GM13977 (cell line): ENCODE results near the gene ADGRL1.

Experiments used
- DNase-seq: peaks from one replicate; pipeline ENCODE4 v3.0.0; 2012; ENCODE audit warnings: low spot score
- in situ Hi-C: fragments of 300-500 bp; cut with MboI; formaldehyde crosslinking; loops from one replicate; pipeline ENCODE4 v1.12.0; 2022; ENCODE audit warnings: low sequenced_read_pairs, low pct_unique_long_range_greater_than_20kb, mixed read lengths, inconsistent platforms; ENCODE audit not compliant: unreplicated experiment
- TF ChIP-seq, protein P1 (sequence below): IDR thresholded peaks from 2 replicates; pipeline ENCODE4 v1.5.1; 2012; ENCODE audit warnings: mild to moderate bottlenecking, control low read depth; ENCODE audit not compliant: insufficient read depth; ENCODE audit errors: extremely low read depth, missing control alignments

Gene ADGRL1

DNA sequence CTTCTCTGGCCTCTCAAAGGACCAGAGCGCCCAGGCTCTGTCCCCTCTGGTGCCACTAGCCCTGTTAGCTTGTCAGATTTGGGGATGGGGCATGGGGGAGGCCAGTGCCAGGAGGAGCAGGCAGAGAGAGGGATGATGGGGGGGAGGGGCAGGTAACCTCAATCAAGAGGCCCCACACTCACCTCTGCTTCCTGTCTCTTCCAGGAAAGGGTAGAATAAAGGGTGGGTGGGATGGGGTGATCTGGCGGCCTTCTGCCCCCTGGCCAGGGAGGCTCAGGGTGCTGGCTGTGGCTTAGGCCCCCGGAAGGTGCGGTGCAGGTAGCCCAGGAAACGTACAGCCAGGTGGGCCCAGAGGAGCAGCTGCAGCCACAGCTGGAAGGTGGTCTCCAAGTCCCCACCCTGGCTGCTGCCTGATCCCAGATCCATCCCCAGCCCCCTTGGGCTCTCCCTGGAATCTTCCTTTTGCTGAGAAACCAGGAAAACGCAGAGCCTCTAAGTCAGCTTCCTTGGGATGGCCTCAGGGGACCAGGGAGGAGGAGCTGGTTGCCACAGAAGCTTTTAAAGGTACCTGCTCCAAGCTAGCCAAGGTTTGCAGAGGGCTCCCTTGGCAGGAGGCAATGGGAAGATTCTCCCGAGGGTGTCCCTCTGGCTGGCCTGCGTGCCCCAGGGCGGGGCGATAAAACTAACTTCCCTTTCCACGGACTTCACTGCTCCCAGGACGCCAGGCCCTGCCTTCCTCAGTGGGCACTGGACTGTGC, 93.7 kb downstream of the ADGRL1 start:
- DNase-seq = no peak
- in situ Hi-C loops = no loop called here
- TF ChIP-seq, protein P1, sequence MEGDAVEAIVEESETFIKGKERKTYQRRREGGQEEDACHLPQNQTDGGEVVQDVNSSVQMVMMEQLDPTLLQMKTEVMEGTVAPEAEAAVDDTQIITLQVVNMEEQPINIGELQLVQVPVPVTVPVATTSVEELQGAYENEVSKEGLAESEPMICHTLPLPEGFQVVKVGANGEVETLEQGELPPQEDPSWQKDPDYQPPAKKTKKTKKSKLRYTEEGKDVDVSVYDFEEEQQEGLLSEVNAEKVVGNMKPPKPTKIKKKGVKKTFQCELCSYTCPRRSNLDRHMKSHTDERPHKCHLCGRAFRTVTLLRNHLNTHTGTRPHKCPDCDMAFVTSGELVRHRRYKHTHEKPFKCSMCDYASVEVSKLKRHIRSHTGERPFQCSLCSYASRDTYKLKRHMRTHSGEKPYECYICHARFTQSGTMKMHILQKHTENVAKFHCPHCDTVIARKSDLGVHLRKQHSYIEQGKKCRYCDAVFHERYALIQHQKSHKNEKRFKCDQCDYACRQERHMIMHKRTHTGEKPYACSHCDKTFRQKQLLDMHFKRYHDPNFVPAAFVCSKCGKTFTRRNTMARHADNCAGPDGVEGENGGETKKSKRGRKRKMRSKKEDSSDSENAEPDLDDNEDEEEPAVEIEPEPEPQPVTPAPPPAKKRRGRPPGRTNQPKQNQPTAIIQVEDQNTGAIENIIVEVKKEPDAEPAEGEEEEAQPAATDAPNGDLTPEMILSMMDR = no peak

DNA sequence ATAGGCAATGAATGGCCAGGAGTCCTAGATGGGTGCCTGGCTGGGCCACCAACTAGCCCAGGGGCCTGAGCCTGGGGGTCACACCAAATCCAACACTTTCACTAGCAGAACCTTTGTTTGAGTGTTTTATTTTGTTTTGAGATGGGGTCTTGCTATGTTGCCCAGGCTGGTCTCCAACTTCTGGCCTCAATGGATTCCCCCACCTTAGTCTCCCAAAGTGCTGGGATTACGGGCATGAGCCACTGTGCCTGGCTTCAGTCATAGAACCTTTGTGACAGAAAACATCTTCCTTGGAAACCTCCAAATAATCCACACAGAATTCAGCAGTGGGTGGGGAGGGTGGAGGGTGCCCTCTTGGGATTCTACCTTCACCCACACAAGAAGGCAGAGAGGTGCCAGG, 94.5 kb downstream of the ADGRL1 start:
- in situ Hi-C loops = no loop called here
- DNase-seq = no peak

DNA sequence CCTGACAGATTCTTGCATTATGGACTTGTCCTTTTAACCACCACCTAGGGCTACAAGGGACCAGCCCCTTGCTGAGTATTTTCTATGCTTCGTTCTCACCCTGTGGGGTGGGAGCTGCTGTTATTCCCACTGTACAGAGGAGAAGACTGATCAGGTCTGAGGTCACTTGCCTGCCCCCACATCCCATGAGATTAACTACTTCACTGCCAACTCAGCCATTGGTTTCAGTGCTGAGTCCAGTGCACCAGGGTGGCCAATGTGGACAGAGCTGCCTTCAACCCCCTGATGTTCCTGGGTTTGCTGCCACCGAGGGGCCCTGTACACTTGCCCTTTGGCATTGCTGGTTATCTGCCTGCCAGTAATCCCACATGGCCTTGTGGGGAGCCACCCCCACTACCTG, 95.3 kb downstream of the ADGRL1 start:
- TF ChIP-seq, protein P1 = no peak
- in situ Hi-C loops = no loop called here
- DNase-seq = no peak

More for the DNA sequence above, 94.5 kb downstream of the ADGRL1 start:
- TF ChIP-seq, protein P1 = no peak

DNA sequence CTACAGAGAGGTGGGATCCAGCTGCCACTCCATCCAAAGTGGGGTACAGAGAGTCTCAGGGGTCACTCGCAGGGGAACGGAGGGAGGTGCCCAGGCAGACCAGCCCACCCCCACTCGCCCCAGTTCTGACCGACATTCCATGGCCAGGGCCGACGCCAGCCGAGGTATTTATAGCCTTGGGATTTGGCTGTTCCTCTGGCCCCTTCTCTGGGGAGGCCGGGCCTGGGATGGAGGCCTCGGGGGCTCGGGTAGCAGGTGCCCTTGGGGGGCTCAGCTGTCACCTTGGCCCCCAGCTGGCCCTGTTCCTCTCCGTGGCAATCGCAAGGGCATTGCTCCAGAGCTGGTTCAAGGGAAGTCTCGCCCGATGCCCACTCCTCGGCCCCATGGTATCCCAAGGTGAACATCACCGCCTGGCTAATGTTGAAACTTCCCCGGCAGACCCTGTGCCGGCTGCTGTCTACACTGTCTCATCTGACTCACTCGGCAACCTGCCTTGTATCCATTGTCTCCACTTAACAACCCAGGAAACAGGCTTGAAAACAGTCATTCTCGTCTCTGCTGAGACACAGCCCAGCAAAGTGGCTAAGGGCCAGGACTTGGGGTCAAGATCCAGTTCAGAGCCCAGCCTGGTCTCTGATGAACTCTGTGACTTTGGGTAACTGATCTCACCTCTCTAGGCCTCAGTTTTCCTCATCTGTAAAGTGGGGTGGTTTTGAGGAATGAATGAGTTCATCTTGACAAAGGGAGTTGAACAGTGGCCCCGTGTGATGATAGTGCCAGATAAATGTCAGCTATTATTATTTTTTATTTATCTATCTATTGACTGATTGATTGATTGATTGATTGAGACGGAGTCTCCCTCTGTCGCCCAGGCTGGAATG, 98.1 kb downstream of the ADGRL1 start:
- in situ Hi-C loops = no loop called here
- TF ChIP-seq, protein P1 = no peak
- DNase-seq = no peak

DNA sequence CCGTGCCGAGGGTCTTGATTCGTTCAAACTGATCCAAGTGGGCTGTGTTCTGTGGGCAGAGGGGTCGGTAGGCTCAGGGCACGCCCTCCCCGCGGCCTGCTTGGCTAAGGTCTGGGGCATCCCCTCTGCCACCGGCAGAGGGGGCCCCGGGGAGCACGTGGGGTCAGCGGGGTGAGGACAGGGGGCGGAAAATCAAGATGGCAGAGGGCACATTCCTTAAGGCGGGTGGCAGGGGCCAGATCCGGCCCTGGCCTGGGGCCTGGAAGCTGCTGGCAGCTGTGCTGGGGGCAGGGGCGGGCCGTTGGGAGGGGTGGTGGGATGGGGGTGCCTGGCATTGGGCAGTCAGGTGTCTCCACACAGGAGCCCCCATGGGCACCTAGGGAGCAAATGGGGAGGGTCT, 99.1 kb downstream of the ADGRL1 start:
- TF ChIP-seq, protein P1 = no peak
- DNase-seq = no peak
- in situ Hi-C loops = no loop called here

DNA sequence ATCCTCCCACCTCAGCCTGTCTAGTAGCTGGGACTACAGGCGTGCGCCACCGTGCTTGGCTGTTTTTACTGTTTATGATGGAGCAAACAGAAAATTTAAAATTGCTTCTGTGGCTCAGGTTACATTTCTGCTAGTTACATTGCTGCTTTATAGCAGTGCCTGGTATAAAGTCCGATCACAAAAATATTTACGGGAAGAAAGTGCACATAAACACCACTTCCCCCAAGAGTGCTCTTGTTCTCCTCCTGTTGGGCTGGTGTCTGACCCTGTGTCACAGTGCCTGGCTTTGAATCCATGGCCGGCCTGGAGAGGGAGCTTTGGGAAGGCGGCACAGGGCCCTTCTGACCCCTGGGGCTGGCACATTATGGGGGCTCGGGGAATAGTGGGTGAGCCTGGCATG, 100.3 kb downstream of the ADGRL1 start:
- no peak for DNase-seq
- in situ Hi-C loops = no loop called here
- TF ChIP-seq, protein P1 = no peak
